DOHH2 (cell line): Measurements from ENCODE around the gene ZNF467.

Experiments used
- H3F3A ChIP-seq: fragments of 200-600 bp; sonication (generic), shearing (Covaris generic); 2 replicates; pipeline ENCODE4 v1.6.0; 2016; ENCODE audit warnings: antibody characterized with exemption, mild to moderate bottlenecking; ENCODE audit not compliant: control insufficient read depth, insufficient read depth
- H3K27ac ChIP-seq: fragments of 200-600 bp; sonication (generic); 2 replicates; pipeline ENCODE4 v1.5.1; 2014; ENCODE audit warnings: low read depth, mild to moderate bottlenecking, low read length, moderate library complexity
- H3K27me3 ChIP-seq: fragments of 200-600 bp; sonication (generic); 2 replicates; pipeline ENCODE4 v1.6.1; 2014; ENCODE audit warnings: mild to moderate bottlenecking, low read length, mixed read lengths; ENCODE audit not compliant: control insufficient read depth
- H3K36me3 ChIP-seq: fragments of 200-600 bp; sonication (generic); 2 replicates; pipeline ENCODE4 v1.6.1; 2014; ENCODE audit warnings: mild to moderate bottlenecking, low read length, moderate library complexity, mixed read lengths; ENCODE audit not compliant: control insufficient read depth
- H3K4me1 ChIP-seq: fragments of 200-600 bp; sonication (generic); 2 replicates; pipeline ENCODE4 v1.6.1; 2014; ENCODE audit warnings: mild to moderate bottlenecking, low read length, mixed read lengths; ENCODE audit not compliant: control insufficient read depth
- H3K4me2 ChIP-seq: fragments of 200-600 bp; sonication (generic); 2 replicates; pipeline ENCODE4 v1.6.0; 2014; ENCODE audit warnings: mild to moderate bottlenecking, low read length, moderate library complexity
- H3K4me3 ChIP-seq: fragments of 200-600 bp; sonication (generic); 2 replicates; pipeline ENCODE4 v1.5.1; 2014; ENCODE audit warnings: mild to moderate bottlenecking, low read length, mixed read lengths
- H3K79me2 ChIP-seq: fragments of 200-600 bp; sonication (generic); 2 replicates; pipeline ENCODE4 v1.6.1; 2014; ENCODE audit warnings: mild to moderate bottlenecking, low read length, mixed read lengths; ENCODE audit not compliant: control insufficient read depth
- H3K9me2 ChIP-seq: fragments of 200-600 bp; sonication (generic); replicated peaks from 2 replicates; pipeline ENCODE4 v1.6.1; 2014; ENCODE audit warnings: mild to moderate bottlenecking, low read length, mixed read lengths; ENCODE audit not compliant: control insufficient read depth
- H3K9me3 ChIP-seq: fragments of 200-600 bp; sonication (generic); 2 replicates; pipeline ENCODE4 v1.6.1; 2014; ENCODE audit warnings: antibody characterized with exemption, low read length, mixed read lengths; ENCODE audit not compliant: control insufficient read depth, insufficient read depth
- H4K20me1 ChIP-seq: fragments of 200-600 bp; sonication (generic); 2 replicates; pipeline ENCODE4 v1.6.0; 2014; ENCODE audit warnings: low read depth, mild to moderate bottlenecking, antibody characterized with exemption, low read length, moderate library complexity; ENCODE audit not compliant: control insufficient read depth, insufficient read depth
- CTCF ChIP-seq: fragments of 200-600 bp; sonication (generic); IDR thresholded peaks from one replicate; pipeline ENCODE4 v1.5.1; 2014; ENCODE audit warnings: antibody characterized with exemption, mild to moderate bottlenecking, low read depth, low read length; ENCODE audit not compliant: poor library complexity, severe bottlenecking
- EZH2phosphoT487 ChIP-seq: fragments of 200-600 bp; sonication (generic); IDR thresholded peaks from 2 replicates; pipeline ENCODE4 v1.6.1; 2017; ENCODE audit warnings: borderline replicate concordance, mild to moderate bottlenecking, antibody characterized with exemption, low read length, moderate library complexity, mixed read lengths

ZNF467 gene

GRCh38 chr7:149725916-149726315, 47.5 kb downstream of the ZNF467 start:
- Histone ChIP-seq H3K27me3 (no peaks in the 10 kb centered on the region), H3K27ac (no peak overlapping the region), H3K9me2 (no peaks in the 10 kb centered on the region), H3K79me2 (no peaks in the 10 kb centered on the region), H3K36me3 (peaks cover 52% of the 10 kb centered on the region), H3K4me2 (no peak overlapping the region), H3F3A (no peaks in the 10 kb centered on the region), H3K4me1 (no peaks in the 10 kb centered on the region), H3K4me3 (no peak overlapping the region), H4K20me1 (no peaks in the 10 kb centered on the region), H3K9me3 (no peaks in the 10 kb centered on the region)
- no peak for TF ChIP-seq EZH2phosphoT487
- TF ChIP-seq CTCF, result no peak

GRCh38 chr7:149725426-149725821, 48.0 kb downstream of the ZNF467 start:
- no peak overlapping the region for H3K4me2 ChIP-seq
- H3F3A ChIP-seq, result no peaks in the 10 kb centered on the region

GRCh38 chr7:149724661-149725425, 48.5 kb downstream of the ZNF467 start:
- no peaks in the 10 kb centered on the region for H3F3A ChIP-seq
- H3K4me2 ChIP-seq, result no peak overlapping the region
- H3K9me3 ChIP-seq, result no peaks in the 10 kb centered on the region
- H3K9me2 ChIP-seq, result no peaks in the 10 kb centered on the region
- no peak overlapping the region for H3K27ac ChIP-seq
- H4K20me1 ChIP-seq, result no peaks in the 10 kb centered on the region
- no peak for TF ChIP-seq EZH2phosphoT487
- TF ChIP-seq CTCF, result no peak
- H3K4me3 ChIP-seq, result no peak overlapping the region
- H3K27me3 ChIP-seq, result no peaks in the 10 kb centered on the region
- no peaks in the 10 kb centered on the region for H3K4me1 ChIP-seq
- H3K79me2 ChIP-seq, result no peaks in the 10 kb centered on the region
- peaks cover 56% of the 10 kb centered on the region for H3K36me3 ChIP-seq

More at GRCh38 chr7:149725426-149725821, 48.0 kb downstream of the ZNF467 start:
- no peak overlapping the region for H3K4me3 ChIP-seq
- H4K20me1 ChIP-seq, result no peaks in the 10 kb centered on the region
- no peaks in the 10 kb centered on the region for H3K9me3 ChIP-seq
- TF ChIP-seq EZH2phosphoT487 (no peak), CTCF (no peak)
- H3K4me1 ChIP-seq, result no peaks in the 10 kb centered on the region
- no peaks in the 10 kb centered on the region for H3K27me3 ChIP-seq
- H3K27ac ChIP-seq, result no peak overlapping the region
- H3K36me3 ChIP-seq, result peaks cover 55% of the 10 kb centered on the region
- H3K9me2 ChIP-seq, result no peaks in the 10 kb centered on the region
- H3K79me2 ChIP-seq, result no peaks in the 10 kb centered on the region
